Amygdala (tissue), 56 donors: Measurements from ENCODE around the gene AOPEP.
"Not testable (repeated sequence)": the region's sequence is repeated elsewhere in the genome, so short reads cannot be mapped to it uniquely, and the experiment has no call there.

ENCODE experiments used
- DNase-seq, 56 donors: peaks; one replicate each; lab custom pipeline; 2025; lab: John Stamatoyannopoulos, UW

AOPEP gene

DNA sequence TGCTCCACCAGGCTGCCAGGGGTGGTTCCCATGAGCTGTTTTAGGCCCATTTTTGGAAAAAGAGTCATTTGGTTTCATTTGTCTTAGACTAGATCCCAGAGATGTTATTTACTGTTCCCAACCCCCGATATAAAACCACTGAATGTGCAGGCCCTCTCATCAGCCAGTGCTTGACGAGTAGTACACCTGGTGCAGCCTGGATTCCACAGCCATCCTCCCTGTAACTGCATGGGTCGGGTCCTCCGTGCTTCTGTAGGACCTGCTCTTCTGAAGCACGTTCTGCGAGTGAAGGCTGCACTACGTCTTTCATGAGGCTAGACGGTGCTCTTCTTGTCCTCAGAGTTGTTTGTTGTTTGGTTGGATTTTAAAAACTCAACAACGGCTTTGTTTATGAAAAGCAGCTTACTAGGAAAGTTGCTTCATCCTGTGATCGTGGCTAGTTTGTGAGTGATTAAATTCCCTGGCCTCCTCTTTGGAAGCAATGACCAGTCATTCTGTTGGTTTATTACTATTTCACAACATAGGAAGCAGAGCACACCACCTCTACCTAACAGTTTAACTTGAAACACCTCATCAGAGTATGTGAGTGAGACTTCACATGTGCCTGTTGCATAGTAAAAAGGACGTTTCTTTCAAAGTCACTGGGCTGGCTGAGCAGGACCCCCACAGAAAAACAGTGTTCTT lies 135.2 kb downstream of the AOPEP start:
- no peak for DNase-seq

DNA sequence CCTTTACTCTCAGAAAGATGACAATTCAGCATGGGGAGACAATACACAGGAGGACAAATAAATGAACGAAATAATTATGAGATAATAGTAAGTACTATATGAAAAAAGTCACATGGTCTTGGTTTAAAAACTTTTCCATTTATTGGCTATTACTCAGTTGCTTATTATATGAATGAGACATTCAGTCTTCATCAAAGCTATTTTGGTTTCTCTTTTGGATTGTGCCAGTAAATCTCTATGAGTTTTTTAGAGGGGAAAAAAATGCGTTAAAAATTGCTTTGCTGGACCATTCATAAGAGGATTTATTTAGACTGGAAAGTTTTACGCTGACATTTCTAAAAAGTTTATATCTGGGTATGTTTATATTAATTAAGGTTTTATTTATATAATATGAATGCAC lies 137.7 kb downstream of the AOPEP start:
- DNase-seq = no peak

DNA sequence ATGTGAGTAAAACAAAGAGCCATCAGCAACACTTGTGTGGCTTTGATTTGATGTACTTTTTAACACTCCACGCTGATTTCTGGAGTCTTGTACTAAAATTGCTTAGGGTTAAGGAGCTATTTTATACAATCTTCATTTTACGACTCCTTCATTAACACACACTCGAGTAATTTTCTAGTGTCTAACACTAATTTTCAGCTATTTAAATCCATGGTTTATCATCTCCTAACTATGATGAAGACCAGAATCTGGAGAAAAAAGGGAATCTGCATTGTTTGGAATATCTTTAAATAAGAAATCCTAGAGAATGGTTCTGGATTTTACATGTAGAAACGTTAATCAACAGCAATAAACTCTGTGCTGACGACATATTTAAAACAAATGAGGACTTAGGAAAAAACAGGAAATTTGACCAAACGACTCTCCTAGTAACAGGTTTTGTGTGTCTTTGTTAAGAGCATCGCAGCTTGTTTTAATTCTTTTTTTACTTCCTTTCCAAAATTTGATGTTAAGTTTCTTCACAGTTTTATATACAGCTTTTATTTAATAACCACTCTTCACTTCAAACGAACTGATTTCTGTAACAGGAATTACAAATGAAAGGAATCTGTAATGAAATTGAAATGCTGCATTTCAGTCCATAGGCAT lies 138.5 kb downstream of the AOPEP start:
- no peak for DNase-seq

GRCh38 chr9:94865582-94866452 lies 139.3 kb downstream of the AOPEP start:
- DNase-seq = peak in 26 of 56 donors; percentile 2 to 52 (median 18)

DNA sequence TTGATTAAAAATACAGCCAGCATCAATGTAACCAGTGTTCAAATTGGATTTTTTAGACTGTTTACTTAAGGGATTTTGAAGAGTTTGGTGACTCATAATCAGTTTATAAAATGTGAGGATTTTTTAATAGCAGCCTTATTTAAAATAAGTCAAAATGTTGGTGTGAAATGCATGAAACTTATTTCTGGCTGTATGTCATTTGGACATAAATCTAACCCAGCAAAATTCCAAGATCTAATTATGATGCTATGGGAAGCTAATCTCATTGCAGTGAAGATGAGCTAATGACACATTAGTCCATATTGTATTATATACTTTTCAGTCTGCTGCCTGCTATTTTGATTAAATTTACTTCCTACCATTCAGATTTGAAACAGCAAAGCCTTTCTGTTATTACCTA lies 140.3 kb downstream of the AOPEP start:
- no peak for DNase-seq

DNA sequence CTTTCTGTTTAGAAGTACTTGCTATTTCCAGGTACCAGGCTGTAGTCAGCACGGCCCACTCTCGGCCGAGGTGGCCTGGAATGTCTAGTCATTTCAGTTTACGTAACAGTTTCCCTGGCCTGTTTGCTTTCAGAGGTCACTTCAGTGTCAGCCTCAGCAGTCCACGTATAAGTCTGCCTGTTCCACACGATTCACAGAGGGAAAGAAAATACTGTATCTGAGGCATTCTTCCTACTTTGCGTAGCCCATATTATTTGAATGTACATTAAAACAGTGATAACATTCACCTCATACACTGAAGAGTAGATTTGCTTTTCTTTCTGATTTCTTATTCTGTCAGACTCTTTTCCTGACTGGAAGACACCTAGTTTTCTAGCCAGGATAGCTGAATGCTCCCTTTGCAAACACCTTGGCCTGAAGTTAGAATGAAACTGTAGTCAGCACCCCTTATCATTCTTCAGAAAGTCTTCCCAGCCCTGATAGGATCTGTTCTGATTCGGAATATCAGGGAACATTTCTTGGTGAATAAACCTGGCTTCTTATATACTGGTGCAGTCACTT lies 140.9 kb downstream of the AOPEP start:
- peak in 5 of 56 donors; percentile 2 to 11 (median 5) for DNase-seq

DNA sequence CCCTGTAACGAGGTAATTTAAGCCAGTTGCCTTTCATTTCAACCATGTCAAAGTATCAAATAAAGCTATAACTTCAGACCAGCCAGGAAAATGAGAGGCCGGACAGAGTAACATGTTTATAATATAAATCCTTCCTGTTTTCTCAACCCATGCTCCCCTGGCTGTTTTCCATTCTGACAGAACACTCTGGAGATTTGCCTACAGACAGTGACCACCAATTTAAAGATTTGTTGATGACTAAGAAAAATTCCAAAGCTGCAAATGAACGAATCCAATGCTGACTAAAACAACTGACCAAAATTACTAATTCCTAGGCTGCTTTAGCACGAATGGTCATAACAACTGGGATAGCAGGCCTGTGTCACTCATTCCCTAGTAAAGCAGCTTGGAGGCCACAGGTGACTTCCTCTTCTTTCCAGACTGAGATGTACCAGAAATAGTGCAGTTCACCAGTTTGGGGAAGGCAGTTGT lies 141.4 kb downstream of the AOPEP start:
- no peak for DNase-seq

DNA sequence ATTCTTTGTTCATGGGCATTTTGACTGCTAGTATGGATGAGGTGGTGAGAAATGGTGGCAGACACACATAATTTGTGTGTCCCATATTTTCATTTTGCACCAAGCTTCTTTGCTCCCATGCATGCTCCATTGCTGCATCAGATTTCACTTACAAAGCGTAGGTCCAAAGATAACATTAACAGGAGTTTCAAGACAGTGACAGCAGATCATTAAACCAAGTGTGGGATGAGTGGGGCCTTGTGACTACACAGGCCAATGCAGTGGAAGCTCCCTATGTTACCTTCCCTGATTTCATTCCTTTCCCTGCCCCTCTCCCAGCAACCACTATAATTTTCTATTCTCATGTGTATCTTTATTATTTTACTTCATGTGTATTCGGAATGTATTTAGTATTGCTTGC lies 142.0 kb downstream of the AOPEP start:
- DNase-seq = no peak

GRCh38 chr9:94869415-94869843 lies 142.9 kb downstream of the AOPEP start:
- DNase-seq = no peak

GRCh38 chr9:94870465-94870792 lies 143.9 kb downstream of the AOPEP start:
- no peak for DNase-seq

GRCh38 chr9:94870793-94871558 lies 144.5 kb downstream of the AOPEP start:
- no peak for DNase-seq

GRCh38 chr9:94872083-94872833 lies 145.8 kb downstream of the AOPEP start:
- DNase-seq = no peak

GRCh38 chr9:94872891-94873511 lies 146.5 kb downstream of the AOPEP start:
- DNase-seq = no peak

- DNase-seq = no peak
Observed at GRCh38 chr9:94874316-94874715, 147.8 kb downstream of the AOPEP start.

DNA sequence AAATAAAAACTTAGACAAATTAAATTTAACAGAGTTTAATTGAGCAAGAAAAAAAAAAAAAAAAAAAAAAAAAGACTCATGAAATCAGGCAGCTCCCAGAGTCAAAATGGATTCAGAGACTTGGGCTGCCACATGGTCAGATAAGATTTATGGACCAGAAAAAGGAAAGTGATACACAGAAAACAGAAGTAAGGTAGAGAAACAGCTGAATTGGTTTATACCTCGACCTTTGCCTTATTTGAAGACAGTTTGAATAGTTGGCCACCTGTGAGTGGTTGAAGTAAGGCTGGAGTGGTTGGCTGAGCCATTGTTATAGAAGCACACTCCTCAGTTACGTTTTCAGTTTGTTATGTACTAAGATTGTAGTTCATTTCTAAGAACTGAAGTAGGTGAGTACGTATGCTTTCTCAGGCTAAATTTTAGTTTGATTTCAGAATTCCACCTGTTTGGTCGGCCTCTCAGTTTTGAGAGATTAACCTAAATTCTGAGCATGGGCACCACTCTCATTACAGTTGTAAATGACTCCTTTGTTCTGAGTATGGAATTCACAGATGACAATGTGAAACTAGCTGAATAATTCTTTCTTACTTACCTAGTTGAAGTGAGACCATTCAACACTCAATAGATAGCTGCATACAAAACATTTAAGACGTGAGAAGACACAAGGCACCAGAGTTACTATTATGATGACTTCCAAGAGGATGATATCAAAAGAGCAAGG lies 149.0 kb downstream of the AOPEP start:
- no peak for DNase-seq

DNA sequence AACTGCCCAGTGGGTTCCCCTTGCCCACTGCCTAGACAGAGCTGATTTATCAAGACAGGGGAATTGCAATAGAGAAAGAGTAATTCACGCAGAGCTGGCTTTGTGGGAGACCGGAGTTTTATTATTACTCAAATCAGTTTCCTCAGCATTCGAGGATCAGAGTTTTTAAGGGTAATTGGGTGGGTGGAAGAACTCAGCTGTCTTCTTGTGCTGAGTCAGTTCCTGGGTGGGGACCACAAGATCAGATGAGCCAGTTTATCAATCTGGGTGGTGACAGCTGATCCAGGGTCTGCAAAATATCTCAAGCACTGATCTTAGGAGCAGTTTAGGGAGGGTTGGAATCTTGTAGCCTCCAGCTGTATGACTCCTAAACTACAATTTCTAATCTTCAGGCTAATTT lies 152.3 kb downstream of the AOPEP start:
- DNase-seq = not testable (repeated sequence)

GRCh38 chr9:94879230-94879629 lies 152.7 kb downstream of the AOPEP start:
- no peak for DNase-seq

DNA sequence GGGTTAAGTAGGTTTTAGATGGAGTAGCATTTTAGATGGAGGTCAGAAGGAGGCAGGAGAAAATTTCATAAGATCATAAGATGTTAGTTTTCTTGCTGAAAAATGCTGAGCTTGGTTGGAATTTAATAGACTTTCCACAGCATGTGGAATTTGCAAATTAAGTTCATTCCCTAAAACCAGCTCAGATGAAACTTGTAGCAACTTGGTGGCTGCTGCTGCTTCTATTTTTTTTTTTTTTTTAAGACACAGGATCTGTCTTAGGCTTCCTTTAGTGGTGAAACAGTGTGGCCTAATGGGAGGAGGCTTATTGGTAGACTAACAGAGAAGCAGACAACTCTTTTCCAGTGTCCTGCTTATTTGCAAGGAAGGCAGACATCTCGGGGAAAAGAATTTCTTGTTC lies 154.5 kb downstream of the AOPEP start:
- no peak for DNase-seq
